Panc1 (cell line): Measurements from ENCODE around the gene AKIRIN2. TPM values are rescaled to one million over a fixed set of nuclear protein-coding genes. Genes with fewer than 3 reads are reported as not detected.
"Not testable (repeated sequence)": the region's sequence is repeated elsewhere in the genome, so short reads cannot be mapped to it uniquely, and the experiment has no call there.

Experiments
- ATAC-seq: fragments of 200-7000 bp; cut with Tn5 transposase; 2 replicates; pipeline ENCODE4 v1.9.1; 2020; ENCODE audit warnings: mild to moderate bottlenecking, moderate library complexity
- BruUV-seq: library from RNA; stranded (reverse); fragments of 400-500 nt; replicated peaks from 2 replicates; lab custom pipeline; 2021; lab: Mats Ljungman, UMichigan
- CTCF ChIA-PET: fragments of 300-600 bp; sonication (Branson Sonifier 250); formaldehyde crosslinking; loops from one replicate; lab custom pipeline; 2022; ENCODE audit warnings: antibody characterized with exemption; lab: Charles Lee
- POLR2A ChIA-PET: fragments of 300-600 bp; sonication (Branson Sonifier 250); formaldehyde crosslinking; loops from one replicate; lab custom pipeline; 2022; ENCODE audit warnings: antibody characterized with exemption; lab: Charles Lee
- DNase-seq: peaks from one replicate; pipeline ENCODE4 v3.0.0-alpha.2; 2010; ENCODE audit warnings: low read depth, low spot score
- H3K27ac ChIP-seq: 2 replicates; pipeline ENCODE4 v1.5.1; 2011; ENCODE audit warnings: mild to moderate bottlenecking, low read length, inconsistent platforms
- H3K27me3 ChIP-seq: fragments of 200-500 bp; sonication (Bioruptor generic); 2 replicates; pipeline ENCODE4 v1.6.0; 2014; ENCODE audit warnings: low read length, inconsistent platforms; ENCODE audit not compliant: control insufficient read depth, insufficient read depth
- H3K36me3 ChIP-seq: fragments of 200-500 bp; sonication (Bioruptor generic); 2 replicates; pipeline ENCODE4 v1.5.1; 2014; ENCODE audit warnings: inconsistent platforms, mild to moderate bottlenecking, low read length, moderate library complexity; ENCODE audit not compliant: control insufficient read depth, insufficient read depth
- H3K4me1 ChIP-seq: 2 replicates; pipeline ENCODE4 v1.5.1; 2011; ENCODE audit warnings: inconsistent platforms, mild to moderate bottlenecking, low read length, moderate library complexity; ENCODE audit not compliant: control insufficient read depth, insufficient read depth
- H3K4me3 ChIP-seq, 2 experiments: 2 replicates each; pipeline ENCODE4 v1.5.1; 2011 to 2012; ENCODE audit warnings: low read depth in 2 of 2, low read length in 2 of 2, mild to moderate bottlenecking in 2 of 2, inconsistent platforms in 1 of 2, moderate library complexity in 1 of 2
- H3K9me3 ChIP-seq: fragments of 200-500 bp; sonication (Bioruptor generic); 2 replicates; pipeline ENCODE4 v1.5.1; 2014; ENCODE audit warnings: low read depth, mild to moderate bottlenecking, inconsistent platforms, low read length, moderate library complexity; ENCODE audit not compliant: control insufficient read depth, insufficient read depth
- POLR2AphosphoS5 ChIP-seq: IDR thresholded peaks from 2 replicates; pipeline ENCODE4 v1.6.1; 2012; ENCODE audit warnings: mild to moderate bottlenecking, low read depth, low read length, moderate library complexity
- SIN3A ChIP-seq: IDR thresholded peaks from 2 replicates; pipeline ENCODE4 v1.6.1; 2012; ENCODE audit warnings: low read depth, mild to moderate bottlenecking, low read length, moderate library complexity, borderline replicate concordance; ENCODE audit not compliant: insufficient read depth
- TCF7L2 ChIP-seq: IDR thresholded peaks from 2 replicates; pipeline ENCODE4 v1.6.1; 2011; ENCODE audit warnings: mild to moderate bottlenecking, low read depth, low read length, inconsistent platforms
- in situ Hi-C: cut with HindIII; loops from 2 replicates; pipeline ENCODE4 v1.10.0; 2016; ENCODE audit warnings: low sequenced_read_pairs, low pct_unique_long_range_greater_than_20kb
- intact Hi-C: fragments of 100-400 bp; cut with micrococcal nuclease; formaldehyde crosslinking; loops from one replicate; pipeline ENCODE4 v1.10.0; 2022; ENCODE audit not compliant: unreplicated experiment
- total RNA-seq: library from RNA; stranded (reverse); gene quantifications from one replicate; pipeline ENCODE4 v1.2.1, GENCODE V29; 2021; ENCODE audit not compliant: unreplicated experiment
- TF ChIP-seq, protein P1 (sequence below), 2 experiments: IDR thresholded peaks; 2 replicates each; pipeline ENCODE4 v1.6.1; 2011 to 2012; ENCODE audit warnings: low read depth in 2 of 2, control low read depth in 1 of 2, low read length in 1 of 2, mild to moderate bottlenecking in 1 of 2, moderate library complexity in 1 of 2; ENCODE audit not compliant: insufficient read depth in 1 of 2
- TF ChIP-seq, protein P2 (sequence below): fragments of 450-650 bp; IDR thresholded peaks from 2 replicates; pipeline ENCODE4 v1.5.1; 2017; ENCODE audit warnings: mild to moderate bottlenecking

Gene AKIRIN2
- total RNA-seq, 1 experiment from 2014 or later = 47.6 TPM

DNA sequence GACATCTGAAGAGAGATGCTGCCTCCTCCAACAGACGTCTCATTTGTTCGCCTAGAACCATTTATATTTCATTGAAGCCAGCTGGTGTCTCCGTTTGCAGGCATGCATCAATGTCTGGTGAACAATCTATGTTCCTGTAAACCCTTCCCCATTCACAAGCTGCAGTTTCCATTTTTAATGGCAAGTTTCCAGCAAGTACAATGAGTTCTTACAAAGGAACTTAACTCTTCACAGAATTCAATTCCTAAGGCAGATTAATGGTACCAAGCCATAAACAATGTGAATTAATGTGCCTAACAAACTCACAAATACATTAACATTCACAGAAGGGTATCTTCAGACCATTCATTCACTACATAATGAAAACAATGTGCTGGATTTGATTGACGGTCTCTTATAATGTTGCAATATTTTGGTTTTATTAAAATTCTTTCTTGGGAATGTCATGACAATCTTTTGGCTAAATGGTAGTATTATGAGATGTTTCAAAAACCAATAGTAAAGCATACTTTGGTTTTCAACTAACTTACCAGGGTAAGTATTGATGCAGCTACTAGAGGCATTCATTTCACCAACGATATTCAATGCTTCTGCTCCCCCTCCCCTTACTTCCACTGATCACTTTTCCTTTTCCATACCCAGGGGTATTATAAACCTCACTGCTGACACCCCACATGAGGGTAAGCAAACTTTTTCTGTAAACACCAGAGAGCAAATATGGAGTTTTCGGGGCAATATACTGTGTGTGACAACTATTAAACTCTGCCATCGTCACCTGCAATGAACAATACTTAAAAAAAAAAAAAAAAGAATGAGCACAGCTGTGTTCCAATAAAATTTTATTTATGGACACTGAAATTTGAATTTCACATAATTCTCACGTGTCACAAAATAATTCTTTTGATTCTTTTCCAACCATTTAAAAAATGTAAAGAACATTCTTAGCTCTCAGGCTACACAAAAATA, 4.2 kb downstream of the AKIRIN2 start:
- no peaks in the 10 kb centered on the region for H3K27me3 ChIP-seq
- DNase-seq = no peak
- no TSS peak for BruUV-seq
- CTCF ChIA-PET = interaction anchor here (0.5 kb wide), 1 partner anchor 981 kb away, joined by 4 read pairs; no protein-coding TSS in a partner anchor
- peaks cover 27% of the 10 kb centered on the region for H3K4me1 ChIP-seq
- in situ Hi-C loops (no loop called here), intact Hi-C loops (no loop called here)
- ATAC-seq = no peak
- H3K4me3 ChIP-seq = peak overlapping the region; percentile 77 to 89
- H3K36me3 ChIP-seq = no peaks in the 10 kb centered on the region; the same call in 1 of the 2 replicates
- POLR2A ChIA-PET = interaction anchor here (0.6 to 1.4 kb wide), 9 partner anchors 10 to 1031 kb away, joined by 3 to 9 read pairs (median 5); no protein-coding TSS in a partner anchor
- TF ChIP-seq SIN3A (no peak), POLR2AphosphoS5 (no peak), TCF7L2 (no peak)
- TF ChIP-seq, protein P1, sequence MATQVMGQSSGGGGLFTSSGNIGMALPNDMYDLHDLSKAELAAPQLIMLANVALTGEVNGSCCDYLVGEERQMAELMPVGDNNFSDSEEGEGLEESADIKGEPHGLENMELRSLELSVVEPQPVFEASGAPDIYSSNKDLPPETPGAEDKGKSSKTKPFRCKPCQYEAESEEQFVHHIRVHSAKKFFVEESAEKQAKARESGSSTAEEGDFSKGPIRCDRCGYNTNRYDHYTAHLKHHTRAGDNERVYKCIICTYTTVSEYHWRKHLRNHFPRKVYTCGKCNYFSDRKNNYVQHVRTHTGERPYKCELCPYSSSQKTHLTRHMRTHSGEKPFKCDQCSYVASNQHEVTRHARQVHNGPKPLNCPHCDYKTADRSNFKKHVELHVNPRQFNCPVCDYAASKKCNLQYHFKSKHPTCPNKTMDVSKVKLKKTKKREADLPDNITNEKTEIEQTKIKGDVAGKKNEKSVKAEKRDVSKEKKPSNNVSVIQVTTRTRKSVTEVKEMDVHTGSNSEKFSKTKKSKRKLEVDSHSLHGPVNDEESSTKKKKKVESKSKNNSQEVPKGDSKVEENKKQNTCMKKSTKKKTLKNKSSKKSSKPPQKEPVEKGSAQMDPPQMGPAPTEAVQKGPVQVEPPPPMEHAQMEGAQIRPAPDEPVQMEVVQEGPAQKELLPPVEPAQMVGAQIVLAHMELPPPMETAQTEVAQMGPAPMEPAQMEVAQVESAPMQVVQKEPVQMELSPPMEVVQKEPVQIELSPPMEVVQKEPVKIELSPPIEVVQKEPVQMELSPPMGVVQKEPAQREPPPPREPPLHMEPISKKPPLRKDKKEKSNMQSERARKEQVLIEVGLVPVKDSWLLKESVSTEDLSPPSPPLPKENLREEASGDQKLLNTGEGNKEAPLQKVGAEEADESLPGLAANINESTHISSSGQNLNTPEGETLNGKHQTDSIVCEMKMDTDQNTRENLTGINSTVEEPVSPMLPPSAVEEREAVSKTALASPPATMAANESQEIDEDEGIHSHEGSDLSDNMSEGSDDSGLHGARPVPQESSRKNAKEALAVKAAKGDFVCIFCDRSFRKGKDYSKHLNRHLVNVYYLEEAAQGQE (IDR thresholded peaks at IDR 0.05; ENCODE audit: insufficient read depth in 1 of 2, low read depth in 2 of 2, low read length in 1 of 2) = no peak
- TF ChIP-seq, protein P2, sequence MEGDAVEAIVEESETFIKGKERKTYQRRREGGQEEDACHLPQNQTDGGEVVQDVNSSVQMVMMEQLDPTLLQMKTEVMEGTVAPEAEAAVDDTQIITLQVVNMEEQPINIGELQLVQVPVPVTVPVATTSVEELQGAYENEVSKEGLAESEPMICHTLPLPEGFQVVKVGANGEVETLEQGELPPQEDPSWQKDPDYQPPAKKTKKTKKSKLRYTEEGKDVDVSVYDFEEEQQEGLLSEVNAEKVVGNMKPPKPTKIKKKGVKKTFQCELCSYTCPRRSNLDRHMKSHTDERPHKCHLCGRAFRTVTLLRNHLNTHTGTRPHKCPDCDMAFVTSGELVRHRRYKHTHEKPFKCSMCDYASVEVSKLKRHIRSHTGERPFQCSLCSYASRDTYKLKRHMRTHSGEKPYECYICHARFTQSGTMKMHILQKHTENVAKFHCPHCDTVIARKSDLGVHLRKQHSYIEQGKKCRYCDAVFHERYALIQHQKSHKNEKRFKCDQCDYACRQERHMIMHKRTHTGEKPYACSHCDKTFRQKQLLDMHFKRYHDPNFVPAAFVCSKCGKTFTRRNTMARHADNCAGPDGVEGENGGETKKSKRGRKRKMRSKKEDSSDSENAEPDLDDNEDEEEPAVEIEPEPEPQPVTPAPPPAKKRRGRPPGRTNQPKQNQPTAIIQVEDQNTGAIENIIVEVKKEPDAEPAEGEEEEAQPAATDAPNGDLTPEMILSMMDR = no peak
- no peaks in the 10 kb centered on the region for H3K9me3 ChIP-seq
- peak overlapping the region; percentile 20; the same call in 1 of the 2 replicates for H3K27ac ChIP-seq

DNA sequence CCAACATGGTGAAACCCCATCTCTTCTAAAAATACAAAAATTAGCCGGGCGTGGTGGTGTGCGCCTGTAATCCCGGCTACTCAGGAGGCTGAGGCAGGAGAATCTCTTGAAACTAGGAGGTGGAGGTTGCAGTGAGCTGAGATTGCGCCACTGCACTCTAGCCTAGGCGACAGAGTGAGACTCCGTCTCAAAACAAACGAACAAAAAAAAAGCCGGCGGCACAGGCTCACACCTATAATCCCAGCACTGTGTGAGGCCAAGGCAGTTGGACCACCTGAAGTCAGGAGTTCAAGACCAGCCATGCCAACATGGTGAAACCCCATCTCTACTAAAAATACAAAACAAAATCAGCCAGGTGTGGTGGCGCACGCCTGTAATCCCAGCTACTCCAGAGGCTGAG, 5.2 kb downstream of the AKIRIN2 start:
- H3K36me3 ChIP-seq, ATAC-seq, BruUV-seq, DNase-seq, in situ Hi-C loops, CTCF ChIA-PET, intact Hi-C loops, H3K4me3 ChIP-seq, H3K9me3 ChIP-seq, H3K27ac ChIP-seq, H3K27me3 ChIP-seq: not testable (repeated sequence)
- POLR2A ChIA-PET = interaction anchor here (1.4 kb wide), 1 partner anchor 9 kb away, joined by 7 read pairs; no protein-coding TSS in a partner anchor
- H3K4me1 ChIP-seq = peaks cover 27% of the 10 kb centered on the region
